NCI-H2029 treated with DMSO at 0.1 percent for 48 hours (cell line): ENCODE results near the gene MARK3.
"Not testable (repeated sequence)": the region's sequence is repeated elsewhere in the genome, so short reads cannot be mapped to it uniquely, and the experiment has no call there.

Experiments used
- DNase-seq: peaks from one replicate; lab custom pipeline; 2025; lab: John Stamatoyannopoulos, UW

Gene MARK3

DNA sequence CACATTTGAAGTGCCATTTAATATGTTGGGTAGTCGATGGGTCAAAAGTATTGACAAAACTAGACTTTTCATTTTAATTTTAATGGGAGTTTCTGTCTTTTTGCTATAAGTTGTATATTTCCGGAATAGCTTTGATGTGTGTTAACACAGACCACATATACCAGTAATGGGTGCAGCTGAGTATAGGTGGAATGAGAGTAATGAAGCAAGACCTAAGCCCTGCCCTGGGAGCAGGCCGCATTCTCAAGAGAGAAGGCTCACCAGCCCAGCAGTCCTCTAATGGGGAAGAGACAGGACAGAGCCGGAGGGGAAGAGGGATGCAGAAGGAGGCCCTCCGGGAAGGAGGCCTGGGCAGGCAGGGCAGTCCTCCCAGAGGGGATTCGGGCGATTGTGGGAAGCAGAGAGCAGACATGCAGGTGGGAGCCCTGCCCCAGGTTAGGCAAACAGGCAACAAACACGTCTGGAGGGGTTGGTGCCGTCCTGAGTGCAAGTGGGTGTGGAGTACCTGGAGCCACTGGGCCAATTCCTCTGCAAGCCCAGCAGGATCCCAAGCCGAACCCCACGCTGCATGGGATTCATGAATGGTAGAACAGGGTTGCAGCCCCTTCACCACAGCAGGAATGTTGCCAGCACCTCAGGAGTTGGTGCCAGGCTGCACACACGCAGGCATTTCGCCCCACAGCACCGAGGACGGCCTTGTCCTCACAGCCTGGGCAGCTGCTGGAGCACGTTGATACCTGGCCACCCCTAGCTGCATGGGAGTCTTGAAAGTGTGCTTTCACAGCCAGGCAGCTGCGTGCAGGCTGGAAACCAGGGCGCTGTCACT lies 129.6 kb downstream of the MARK3 start:
- DNase-seq, result no peak

DNA sequence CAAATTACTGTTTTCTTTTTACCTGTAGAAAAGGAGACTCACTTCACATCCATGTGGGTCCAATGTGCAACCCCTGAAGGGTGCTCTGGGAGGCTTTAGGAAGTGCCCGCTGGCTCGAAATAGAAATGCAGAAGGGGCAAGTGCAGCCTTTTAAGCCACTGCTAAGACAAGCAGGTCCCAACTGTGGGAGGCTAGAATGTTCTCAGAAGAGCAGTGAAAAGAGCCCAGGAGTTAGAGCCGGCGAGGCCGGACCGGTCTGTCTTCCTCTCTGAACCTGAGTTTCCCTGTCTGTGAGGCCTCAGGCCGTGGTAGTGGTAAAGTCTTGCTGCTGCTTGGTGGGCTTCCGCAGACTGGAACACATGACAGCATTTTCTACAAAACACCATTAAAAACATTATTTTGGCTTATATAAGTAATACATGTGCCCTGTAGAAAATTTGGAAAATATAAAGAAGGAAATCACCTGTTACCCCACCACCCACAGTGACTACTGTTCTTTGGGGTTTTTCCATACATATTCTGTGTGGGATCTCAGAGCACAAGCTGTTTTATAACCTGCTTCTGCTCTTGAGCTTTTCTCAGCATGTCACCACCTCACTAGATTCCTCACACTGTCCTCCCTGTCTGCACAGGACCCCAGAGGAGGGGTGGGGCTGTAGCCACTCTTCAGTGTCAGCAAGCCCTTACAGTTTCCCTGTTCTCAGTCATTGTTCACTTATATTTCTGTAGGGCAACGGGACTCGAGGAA lies 131.4 kb downstream of the MARK3 start:
- DNase-seq, result no peak

DNA sequence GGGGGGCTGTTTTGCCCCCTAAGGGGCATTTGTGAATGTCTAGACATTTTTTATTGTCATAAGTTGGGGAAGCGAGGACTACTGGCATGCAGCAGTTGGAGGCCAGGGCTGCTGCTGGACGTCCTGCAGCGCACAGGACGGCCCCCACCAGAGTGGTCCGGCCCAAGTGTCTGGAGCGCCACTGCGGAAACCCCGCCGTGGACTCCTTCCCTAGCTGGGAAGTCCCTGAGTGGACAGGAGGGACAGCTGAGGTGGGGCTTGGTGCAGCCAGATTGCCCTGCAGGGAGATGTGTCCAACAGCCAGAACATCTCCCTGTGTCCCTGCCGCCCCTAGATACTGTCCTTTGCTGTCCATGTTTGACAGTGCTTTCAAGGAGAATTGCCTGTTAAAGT lies 132.0 kb downstream of the MARK3 start:
- DNase-seq, result no peak

DNA sequence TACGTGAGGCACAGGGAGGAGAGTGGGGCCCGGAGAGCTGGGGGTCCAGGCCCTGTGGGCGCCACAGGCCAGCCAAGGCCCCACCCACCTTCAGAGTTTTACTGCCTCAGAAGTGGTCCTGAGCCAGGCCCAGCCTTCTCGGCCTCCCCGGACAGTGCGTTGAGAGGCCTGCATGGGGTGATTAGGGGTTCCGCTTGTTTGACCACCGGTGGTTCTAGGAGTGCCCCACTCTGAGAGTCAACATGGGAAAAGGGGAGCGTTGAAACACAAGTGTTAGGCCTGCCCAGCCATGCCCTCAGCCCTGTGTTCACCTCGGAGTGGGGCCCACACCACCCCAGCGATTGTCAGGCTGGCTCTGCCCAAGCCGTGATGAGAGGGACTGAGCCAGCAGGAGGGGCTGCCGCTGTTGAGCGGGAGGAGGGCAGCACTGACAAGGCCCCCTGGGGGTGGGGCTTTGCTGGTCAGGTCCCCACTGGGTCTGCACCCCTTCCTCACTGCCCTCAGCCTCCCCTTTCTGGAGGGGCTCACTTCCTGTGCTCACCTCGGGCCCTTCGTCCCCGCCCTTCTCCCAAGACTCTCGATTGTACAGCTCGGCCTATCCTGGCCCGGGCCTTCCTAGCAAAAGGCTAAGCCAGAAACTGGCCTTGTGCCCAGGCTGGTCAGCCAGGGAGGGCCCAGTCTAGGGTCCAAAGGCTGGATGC lies 132.7 kb downstream of the MARK3 start:
- no peak for DNase-seq

DNA sequence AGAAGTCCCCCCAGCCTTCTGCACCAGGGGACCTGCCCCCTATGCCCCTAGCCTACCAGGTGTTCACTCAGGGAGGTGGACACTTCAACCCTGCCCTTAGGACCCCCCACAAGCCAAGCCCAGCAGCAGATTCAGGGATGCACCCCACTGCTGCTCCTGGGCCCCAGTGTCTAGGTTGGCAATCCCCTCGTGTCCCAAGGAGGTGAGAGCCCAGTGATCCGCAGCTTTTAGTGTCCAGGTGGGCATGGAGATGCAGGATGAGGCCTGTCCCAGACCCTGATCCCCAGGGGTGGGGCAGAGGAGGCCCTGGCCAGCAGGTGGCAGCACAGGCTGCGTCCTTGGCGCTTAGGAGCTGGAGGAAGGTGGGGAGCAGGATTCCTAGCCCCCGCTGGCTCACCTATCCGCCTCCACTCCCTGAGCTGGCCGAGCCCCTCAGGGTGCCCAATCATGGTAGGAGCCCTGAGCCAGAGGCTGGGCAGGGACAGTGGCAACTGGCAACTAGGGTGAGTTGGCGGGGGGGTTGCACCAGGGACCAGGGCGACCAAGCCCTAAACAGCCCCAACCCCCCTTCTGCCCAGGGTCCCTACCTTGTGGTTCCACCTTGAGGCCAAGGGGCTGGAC lies 133.3 kb downstream of the MARK3 start:
- no peak for DNase-seq

DNA sequence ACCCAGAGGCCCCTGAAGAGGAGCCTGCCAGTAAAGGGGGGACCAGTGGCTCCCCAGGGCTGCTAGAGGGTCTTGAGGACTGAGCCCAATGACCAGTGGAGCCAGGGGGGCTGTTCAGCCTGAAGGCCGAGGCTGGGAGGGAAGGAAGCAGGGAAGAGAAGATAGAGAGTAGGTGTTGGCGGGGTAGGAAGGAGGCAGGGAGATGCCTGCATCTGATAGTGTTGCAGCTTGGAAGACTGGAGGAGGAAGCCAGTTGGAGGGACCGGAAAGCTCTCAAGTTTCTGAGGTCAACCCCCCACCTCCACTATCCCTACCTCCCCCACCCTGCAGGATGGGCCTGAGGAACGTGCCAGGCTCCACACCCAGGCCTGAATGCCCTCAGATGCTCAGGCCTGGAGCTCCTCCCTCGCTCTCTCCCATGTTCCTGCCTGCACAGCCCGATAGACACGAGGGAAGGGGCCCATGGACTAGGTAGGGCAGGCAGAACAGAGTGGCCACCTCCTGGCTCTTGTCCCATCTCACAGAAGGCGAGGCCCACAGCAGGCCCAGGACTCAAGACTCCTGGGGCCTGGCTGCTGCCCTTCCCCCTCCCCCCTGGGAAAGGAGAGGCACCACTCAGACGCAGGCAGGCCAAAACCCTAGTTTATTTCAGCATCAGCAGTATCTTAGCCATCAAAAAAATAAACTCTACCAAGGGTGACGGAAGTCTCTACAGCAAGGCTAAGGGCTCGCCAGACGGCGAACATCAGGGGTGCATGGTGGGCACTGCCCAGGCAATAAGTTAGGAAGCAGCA lies 134.0 kb downstream of the MARK3 start:
- DNase-seq, result no peak

DNA sequence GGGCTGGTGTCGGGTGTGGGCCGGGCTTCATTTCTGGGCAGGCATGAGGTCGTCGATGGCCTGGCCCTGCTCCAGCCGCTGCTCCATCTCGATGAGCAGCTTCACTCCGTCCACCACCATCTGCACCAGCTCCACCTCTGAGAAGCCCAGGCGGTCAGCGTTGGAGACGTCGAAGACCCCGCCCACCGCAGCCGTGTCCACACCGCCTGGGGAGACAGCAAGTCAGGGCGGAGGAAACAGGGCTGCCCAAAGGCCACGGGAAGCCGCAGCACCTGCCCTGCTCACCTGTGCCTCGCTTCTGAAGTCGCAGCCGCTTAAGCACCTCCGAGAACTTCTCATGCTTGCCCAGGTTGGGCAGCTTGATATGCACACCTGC lies 134.6 kb downstream of the MARK3 start:
- no peak for DNase-seq

DNA sequence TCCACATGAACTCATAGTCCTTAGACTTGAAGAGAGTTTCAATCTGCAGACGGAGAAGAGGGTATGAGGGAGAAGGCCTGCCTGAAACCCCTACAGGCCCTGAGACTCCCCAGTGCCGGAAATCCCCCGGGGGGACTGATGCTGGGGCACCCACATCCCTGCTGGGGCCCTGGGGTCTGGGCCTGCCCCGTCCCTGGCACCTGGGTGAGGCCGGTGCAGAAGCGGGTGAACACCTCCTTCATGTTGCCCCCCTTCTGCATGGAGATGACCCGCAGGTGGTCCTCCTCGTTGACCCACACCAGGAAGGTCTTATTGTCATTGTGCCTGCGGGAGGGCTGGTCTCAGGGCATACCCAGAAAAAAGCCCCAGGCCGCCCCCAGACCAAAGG lies 135.0 kb downstream of the MARK3 start:
- DNase-seq, result no peak

DNA sequence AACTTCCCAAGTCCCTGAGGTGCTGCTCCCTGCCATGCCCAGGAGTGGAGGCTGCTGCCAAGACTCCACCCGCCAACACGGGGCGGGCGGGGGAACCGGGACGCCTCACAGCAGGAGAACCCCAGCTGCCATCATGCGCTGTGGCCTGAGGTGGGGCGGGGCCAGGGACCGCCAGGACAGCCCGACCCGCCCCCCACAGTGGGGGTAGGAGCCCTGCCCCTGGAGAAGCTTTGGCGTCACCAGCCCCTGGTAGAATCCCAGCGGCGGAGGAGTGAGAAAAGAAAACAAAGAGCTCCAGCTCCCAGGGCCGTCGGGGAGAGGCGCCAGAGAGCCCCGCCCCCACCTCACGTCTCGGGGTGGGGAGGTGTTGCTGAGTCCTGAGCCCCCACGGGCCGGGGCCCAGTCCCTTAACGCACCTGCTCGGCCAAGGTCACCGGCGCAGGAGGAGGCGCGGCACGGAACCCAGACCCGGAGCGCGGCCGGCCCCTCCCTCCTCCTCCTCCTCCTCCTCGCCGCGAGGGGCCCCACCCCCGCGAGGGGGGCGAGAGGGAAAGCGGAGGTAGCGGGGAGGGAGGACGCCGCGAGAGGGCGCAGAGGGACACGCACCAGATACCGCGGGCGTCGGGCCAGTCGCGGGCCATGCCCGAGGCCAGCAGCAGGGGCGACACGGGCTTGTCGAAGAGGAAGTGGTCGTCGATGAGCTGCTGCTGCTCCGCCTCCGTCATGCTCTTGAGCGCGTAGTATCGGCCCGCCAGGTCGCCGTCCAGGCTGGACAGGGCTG lies 135.6 kb downstream of the MARK3 start:
- DNase-seq, result peak; percentile 17

DNA sequence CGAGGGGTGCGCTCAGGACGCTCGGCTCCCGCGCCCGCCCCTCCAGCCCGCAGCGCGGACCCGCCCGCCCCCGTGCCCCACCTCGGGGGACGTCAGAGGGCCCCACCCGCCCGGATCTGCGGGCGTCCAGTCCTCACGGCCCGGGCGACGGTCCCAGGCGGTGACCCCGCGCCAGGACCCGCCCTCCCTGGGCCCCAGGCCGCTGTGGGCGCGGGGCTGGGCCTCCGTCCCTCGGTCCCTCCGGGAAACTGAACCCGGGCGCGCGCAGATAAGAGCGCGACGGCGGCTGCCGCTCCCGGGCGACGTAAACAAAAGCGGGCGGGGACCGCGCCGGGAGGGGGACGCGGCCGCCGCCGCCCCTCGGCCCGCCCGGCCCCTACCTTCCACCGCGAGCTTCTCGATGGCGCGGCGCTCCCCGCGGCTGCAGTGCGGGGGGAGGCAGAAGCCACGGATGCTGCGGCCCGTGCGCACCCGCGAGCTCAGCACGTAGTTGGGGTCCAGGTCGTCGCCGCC lies 136.3 kb downstream of the MARK3 start:
- DNase-seq, result no peak

DNA sequence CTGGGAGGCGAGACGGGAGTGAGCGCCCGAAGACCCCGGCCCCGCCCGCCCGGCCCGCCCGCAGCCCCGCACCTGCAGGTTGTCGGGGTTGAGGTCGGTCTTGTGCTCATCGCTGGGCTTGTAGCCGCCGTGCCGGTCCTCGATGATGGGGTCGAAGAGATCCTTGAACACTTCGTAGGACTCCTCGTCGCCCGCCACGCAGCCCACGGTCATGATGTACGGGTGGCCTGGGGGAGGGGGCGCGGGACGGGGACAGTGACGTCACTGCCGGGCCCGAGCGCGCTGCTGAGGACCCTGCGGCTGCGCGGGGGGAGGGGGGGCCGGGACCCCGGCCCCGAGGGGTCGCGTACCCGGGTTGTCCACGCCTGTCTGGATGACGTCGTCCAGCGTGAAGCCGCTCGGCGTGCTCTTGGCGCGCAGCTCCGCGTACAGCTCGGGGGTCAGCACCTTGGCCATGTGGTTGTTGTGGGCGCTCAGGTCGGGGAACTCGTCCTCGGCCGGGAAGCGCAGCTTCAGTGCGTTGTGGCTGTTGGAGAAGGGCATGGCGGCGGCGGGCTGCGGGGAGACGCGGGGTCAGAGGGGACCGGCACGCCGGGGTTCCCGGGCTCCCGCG lies 136.8 kb downstream of the MARK3 start:
- no peak for DNase-seq

DNA sequence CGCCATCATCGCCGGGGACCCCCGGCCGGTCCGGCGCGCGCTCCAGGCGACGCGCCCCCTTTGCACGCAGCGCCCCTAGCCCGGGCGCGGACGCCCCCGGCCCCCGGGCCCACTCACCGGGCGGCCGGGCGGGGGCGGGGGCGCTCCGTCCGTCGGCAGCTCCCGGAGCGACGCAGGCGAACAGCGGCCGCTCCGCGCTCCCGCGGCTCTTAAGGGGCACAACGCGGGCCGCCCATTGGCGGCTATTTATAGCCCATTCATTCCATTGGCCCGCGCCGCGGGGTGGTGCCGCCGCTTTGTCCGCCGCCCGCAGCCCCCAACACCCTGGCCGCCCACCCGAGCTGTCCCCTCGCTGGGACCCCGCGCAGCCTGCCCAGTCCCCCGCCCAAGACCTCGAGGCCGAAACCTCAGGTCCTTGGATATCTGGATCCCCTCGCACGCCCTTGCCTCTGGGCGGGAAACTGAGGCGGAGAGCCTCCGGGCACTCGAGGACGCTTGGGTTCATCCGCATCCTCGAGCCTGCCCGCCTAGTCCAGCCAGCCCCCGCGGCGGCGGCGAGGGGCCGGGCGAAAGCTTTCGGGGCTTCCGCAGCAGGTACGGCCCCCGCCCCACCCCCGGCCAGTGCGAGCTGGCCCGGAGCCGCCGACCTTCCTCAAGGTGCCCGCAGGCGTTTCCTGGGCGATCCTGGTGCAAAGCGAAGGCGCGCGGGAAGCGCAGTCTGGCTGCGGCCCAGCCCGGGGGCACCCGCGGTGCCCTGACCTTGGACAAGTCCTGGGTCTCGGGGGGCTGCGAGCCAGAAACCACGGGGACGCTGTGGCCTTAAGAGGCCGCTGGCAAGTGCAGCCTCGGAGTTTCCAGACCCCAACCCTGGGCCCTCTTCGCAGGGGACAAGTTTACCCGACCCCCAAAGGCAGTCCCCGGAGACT lies 137.7 kb downstream of the MARK3 start, which contains the start of gene CKB:
Gene CKB (minus strand): TSS at position 182 of the 926 bp plus-strand sequence. CDS start 337 bp downstream, outside the sequence.
- peak; percentile 4 for DNase-seq

DNA sequence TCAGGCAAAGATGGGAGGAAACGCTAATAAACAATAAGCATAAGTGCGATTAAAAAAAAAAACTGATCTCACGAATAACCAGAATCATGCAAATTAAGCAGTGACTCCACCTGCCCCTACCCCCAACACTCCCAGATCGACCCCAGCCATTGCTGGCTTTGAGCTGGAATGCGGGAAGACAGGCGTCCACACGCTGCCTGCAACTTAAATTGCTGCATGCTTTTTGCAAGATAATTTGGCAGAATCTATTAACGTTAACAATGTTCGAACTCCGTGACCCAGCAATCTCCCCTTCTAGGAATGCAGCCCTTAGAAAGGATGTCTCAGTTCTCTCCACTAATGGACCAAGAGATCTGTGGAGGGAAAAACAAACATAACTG lies 138.3 kb downstream of the MARK3 start:
- DNase-seq, result no peak

DNA sequence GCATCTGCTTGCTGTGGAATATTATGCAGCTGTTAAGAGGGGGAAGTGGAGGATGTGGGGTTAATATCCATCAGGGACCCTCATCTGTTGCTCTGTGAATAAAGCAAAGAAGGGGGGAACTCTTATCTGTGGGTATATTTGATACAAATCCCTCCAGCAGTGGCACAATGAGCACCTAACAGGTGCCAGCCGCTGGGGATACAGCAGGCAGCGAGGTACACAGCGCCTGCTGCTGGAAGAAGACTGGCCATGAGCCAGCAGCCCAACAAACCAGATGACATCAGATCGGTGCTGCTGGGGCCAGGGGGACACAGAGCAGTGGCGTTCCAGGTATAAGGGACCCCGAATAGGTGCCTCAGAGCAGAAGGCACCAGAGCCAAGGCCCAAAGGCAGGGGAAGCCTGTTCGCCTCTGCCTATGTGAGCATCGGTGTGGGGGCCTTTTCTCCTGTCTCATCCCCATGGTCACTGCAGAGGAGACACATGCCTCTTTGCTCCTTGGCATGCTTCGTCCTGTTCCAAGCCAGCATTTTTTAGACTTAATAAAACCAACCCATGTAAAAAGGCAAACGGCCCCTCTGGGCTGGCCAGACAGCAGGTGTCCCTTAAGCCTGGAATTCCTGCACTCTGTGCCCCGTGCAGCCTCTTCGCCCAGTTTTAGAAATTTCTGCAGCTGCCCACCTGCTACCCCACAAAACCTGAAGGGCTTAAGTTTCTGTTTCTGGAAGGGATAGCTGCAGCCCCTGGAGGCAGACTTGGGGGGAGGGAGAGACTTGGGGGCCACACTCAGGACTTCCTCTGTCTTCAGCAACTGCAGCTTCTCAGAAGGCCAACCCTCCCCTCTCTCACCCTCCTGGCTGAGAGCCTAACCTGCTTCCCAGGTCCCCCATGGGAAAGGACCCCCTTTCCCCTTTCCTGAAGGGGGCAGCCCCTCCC lies 139.1 kb downstream of the MARK3 start:
- no peak for DNase-seq

DNA sequence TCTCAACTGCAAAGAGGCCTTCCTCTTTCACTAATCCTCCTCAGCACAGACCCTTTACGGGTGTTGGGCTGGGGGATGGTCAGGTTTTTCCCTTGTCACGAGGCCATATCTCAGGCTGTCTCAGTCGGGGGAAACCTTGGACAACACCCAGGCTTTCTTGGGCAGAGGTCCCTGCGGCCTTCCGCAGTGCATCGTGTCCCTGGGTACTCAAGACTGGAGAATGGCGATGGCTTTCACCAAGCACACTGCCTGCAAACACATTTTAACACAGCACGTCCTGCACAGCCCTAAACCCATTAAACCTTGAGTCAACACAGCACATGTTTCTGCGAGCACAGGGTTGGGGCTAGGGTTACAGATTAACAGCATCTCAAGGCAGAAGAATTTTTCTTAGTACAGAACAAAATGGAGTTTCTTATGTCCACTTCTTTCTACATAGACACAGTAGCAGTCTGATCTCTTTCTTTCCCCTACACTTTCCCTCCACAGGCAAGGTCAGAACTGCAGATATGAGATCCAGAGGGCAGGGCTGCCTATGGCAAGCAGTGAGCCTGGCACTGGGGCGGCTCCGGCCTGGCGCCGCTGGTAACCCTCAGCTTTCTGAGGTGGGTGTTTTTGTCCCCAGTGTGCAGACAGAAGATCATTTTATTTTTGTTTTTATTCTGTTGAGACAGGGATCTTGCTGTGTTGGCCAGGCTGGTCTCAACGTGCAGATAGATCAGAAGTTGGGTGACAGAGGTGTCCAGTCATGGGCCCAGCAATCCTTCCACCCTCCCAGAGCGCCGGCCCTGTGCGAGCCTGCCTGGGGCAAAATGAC lies 140.4 kb downstream of the MARK3 start:
- not testable (repeated sequence) for DNase-seq

DNA sequence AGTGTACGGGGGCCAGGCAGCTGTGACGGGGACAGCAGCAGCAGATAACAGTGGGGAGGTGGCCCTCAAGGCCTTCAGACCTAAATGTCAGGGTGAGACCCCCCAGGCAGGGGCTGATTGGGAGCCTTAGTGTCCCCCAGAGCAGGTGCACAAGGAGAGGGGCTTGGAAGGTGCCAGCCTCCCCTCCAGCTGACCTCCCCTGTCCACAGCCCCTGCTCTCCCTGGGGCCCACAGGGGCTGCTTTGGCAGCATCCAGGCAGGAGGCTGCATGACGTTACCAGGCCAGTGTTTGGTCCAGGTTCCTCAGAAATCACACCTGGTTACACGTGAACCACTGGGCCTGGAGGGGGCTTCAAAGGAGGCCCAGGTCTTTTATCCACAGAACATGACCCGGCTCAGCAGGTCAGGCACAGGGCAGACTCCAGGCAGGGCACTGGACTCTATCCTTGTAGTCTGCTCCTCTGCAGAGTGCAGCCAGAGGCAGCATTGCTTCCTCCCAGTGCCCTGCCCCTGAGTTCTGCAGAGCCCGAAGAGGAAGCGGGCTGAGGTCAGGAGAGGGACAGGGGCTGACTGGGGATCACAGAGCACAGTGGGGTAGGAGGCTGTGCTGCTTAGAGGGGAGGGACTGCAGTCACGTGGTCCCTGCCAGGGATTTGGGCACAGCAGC lies 141.2 kb downstream of the MARK3 start:
- no peak for DNase-seq

DNA sequence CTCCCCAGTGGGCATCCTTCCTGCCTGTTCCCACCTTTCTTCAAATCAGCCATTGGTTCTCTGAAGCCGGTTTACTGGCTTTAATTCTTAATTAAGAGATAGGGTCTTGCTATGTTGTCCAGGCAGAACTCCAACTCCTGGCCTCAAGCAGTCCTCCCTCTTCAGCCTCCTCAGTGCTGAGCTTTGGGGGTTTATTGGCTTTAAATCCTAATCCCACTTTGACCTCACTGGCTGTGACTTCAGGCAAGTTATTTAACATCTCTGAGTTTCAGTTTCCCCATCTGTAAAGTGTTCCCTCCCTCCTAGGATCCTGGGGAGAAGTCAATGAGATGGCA lies 141.7 kb downstream of the MARK3 start:
- no peak for DNase-seq
